Measurements from ENCODE around the gene SH2D4B. TPM values are rescaled to one million over a fixed set of nuclear protein-coding genes. Genes with fewer than 3 reads are reported as not detected.

Gene SH2D4B
- total RNA-seq, 1 donor from 2014 or later, result not detected

DNA sequence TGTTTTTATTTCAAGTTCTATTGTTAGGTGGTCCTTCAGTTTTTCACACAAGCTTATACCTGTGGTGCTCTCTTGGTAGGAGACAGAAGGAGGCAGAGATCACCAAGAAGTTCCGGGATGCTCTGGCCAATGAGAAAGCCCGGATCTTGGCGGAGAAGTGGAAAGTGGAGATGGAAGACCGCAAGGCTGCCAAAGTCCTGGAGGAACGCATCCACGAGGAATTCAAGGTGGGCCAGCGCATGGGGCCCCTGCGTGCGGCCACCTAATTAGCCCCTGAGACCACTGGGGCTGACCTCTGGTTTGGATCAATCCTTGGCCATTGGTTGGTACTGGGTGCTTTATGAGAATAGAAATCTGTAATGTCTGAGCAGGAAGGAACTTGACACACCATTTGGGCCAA is 33.6 kb downstream of the SH2D4B start:
- no peak for DNase-seq (ENCODE audit: low read depth)

GRCh38 chr10:80579181-80579763 is 41.6 kb downstream of the SH2D4B start:
- no peak for TF ChIP-seq CTCF (conservative IDR thresholded peaks at IDR 0.05; ENCODE audit: low read depth, low read length)
- no peak for DNase-seq (ENCODE audit: low read depth)
- H3K4me3 ChIP-seq (ENCODE audit: low read depth, low read length), result no peak overlapping the region

More for the DNA sequence above, 33.6 kb downstream of the SH2D4B start:
- no peak overlapping the region for H3K4me3 ChIP-seq (ENCODE audit: low read depth, low read length)
- no peak for TF ChIP-seq CTCF (conservative IDR thresholded peaks at IDR 0.05; ENCODE audit: low read depth, low read length)

- DNase-seq (ENCODE audit: low read depth), result no peak
- TF ChIP-seq CTCF (conservative IDR thresholded peaks at IDR 0.05; ENCODE audit: low read depth, low read length), result no peak
- no peak overlapping the region for H3K4me3 ChIP-seq (ENCODE audit: low read depth, low read length)
These were observed 42.3 kb downstream of the SH2D4B start for GRCh38 chr10:80579849-80580637.

- DNase-seq (ENCODE audit: low read depth), result no peak
- TF ChIP-seq CTCF (conservative IDR thresholded peaks at IDR 0.05; ENCODE audit: low read depth, low read length), result no peak
- no peak overlapping the region for H3K4me3 ChIP-seq (ENCODE audit: low read depth, low read length)
These were observed 43.2 kb downstream of the SH2D4B start for GRCh38 chr10:80580638-80581468.

DNA sequence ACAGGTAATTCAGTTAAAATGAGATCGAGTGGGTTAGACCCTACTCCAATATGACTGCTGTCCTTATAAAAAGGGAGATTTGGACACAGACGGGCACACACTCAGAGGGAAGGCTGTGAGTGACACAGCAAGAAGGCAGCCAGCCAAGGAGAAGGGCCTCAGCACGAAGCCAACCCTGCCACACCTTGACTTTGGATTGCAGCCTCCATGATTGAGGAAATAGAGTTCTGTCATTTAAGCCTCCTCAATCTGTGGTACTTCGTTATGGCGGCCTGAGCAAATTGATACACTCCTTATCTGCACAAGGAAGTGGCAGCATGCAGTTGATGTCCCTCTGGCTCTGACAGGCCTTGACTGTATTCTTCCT is 43.8 kb downstream of the SH2D4B start:
- no peak overlapping the region for H3K4me3 ChIP-seq (ENCODE audit: low read depth, low read length)
- no peak for TF ChIP-seq CTCF (conservative IDR thresholded peaks at IDR 0.05; ENCODE audit: low read depth, low read length)
- DNase-seq (ENCODE audit: low read depth), result no peak

- no peak overlapping the region for H3K4me3 ChIP-seq (ENCODE audit: low read depth, low read length)
- DNase-seq (ENCODE audit: low read depth), result no peak
- TF ChIP-seq CTCF (conservative IDR thresholded peaks at IDR 0.05; ENCODE audit: low read depth, low read length), result no peak
These were observed 44.7 kb downstream of the SH2D4B start for GRCh38 chr10:80582286-80582960.

Data from epithelial cell of proximal tubule (primary cell).